Fibroblast of skin of right biceps (primary cell): Measurements from ENCODE around the gene SVIL.
A peak's percentile ranks its signal among the peaks of the same experiment; 100 is the strongest.
"Not testable (repeated sequence)": the region's sequence is repeated elsewhere in the genome, so short reads cannot be mapped to it uniquely, and the experiment has no call there.

Source experiments
- DNase-seq: peaks from one replicate; pipeline ENCODE4 v3.0.0-alpha.2; 2013

The SVIL gene

DNA sequence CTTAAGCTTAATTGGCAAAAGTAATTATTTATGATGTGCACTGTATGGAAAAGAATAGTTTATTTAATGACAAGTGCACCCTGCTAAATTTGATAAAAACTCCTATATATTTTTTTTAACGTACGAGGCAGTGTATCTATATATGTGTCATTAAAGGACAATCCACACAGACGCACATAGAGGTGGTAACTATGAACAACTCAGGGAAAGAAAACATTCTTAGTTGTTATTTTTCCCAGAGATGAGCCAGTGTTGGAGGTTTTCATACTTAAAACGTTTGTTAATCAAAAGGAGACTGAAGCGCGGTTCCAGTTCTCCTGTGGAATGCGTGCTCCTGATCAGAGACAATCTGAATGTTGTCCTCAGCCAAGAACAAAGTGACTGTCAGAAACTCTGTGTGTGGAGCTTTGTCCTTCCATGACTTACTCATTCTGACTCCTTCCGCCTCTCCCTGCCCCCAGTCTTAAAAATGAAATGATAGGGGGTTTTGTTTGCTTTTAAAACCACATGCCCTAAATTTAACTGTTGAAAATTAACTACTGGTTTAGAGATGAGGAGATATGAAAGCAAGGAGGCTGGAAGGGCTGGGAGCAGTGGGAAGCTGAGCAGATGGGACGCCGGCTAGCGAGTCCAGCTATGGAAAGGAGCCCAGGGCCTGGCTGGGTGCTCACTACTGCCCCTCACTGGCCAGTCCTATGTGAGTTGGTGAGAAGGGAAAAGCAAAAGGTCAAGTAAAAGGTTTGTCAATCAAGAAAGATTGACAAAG is 99.6 kb downstream of the SVIL start:
- DNase-seq = peak; percentile 94

DNA sequence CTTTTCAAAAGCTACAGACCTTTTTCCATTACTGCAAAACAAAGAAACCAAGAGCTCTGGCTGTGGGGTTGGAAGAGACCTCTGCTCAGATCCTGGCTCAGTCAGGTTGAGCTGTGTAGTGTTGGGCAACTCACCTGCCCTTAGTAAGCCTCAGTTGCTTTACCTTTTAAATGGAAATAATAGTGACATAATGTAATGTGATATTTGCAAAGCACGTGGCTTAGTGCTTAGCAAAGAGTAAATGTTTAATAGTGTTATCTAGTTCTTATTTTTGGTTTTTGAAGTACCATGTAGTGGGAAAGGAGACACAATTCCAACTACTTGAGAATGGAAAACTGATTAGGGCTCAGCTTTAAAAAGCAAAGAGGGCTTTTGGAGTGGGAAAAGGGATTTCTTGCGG is 100.2 kb downstream of the SVIL start:
- DNase-seq = no peak

DNA sequence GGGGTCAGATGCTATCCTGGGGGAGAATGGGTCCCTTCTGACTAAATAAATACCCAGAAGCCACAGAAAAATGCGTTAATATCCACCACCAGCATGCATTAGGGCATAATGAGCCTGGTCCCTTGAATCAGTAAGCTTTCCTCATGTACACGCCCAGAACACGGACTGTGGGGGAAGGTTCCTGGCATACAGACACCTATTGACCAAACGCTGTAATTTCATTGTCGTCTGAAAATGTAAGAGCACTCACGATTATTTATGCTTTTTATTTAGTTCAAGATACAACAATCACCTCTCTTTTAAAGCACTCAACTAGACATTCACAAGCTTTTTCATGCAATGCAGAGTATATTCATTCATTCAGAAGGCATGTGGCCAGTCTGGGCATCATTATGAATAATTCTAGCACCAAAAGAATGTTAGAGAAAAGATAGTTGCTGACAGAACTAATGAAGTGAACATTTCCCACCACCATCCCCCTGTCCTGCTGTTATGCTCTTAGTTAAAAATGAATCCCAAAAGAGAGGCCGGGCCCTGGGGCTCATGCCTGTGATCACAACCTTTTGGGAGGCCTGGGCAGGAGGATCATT is 101.0 kb downstream of the SVIL start:
- DNase-seq = peak; percentile 40

DNA sequence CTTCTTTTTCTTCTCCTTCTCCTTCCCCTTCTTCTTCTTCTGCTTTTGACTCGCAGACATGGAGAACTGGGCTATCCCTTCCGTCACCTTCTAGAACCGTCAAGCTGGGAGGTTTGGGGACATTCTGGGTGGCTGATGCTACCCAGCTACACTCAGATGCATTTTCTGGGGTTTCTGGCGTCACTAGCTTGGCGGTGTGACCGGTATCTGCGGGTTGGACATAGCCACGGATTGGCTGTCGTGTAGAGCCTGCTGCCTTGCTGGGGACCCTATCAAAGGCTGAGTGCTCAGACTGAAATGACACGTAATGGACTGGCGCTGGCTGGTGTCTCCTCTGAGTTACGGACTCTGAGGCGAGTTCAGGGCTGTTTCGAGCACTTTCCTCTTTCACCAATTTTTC is 101.7 kb downstream of the SVIL start:
- no peak for DNase-seq

DNA sequence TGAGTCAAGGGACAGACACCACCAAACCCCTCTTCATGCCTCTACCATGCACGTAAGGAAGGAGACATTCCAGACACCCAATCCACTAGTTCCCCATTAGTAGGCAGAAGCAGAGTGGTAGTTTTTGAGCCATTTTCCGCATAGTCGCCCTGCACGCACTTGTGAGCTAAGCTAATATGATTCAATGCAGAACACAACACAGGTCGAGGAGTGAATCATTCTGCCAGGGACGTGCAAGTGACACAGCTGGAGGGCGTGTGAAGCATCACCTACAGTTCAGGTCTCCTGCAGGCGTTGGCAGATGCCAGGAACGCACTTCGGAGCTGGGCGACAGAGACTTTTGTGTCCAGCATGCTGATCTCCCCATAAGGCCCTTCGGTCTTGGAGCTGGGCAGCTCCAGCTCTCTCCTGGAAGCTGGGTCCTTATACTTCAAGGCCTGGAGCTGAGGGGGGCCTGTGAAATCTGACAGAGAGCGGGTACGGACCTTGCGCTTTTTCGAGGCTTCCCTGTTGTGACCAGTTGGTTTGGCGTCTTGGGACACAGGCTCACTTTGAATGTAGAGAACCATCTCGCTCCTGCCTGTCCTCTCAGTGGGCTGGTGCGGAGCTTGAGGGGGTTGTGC is 102.4 kb downstream of the SVIL start:
- DNase-seq = no peak

DNA sequence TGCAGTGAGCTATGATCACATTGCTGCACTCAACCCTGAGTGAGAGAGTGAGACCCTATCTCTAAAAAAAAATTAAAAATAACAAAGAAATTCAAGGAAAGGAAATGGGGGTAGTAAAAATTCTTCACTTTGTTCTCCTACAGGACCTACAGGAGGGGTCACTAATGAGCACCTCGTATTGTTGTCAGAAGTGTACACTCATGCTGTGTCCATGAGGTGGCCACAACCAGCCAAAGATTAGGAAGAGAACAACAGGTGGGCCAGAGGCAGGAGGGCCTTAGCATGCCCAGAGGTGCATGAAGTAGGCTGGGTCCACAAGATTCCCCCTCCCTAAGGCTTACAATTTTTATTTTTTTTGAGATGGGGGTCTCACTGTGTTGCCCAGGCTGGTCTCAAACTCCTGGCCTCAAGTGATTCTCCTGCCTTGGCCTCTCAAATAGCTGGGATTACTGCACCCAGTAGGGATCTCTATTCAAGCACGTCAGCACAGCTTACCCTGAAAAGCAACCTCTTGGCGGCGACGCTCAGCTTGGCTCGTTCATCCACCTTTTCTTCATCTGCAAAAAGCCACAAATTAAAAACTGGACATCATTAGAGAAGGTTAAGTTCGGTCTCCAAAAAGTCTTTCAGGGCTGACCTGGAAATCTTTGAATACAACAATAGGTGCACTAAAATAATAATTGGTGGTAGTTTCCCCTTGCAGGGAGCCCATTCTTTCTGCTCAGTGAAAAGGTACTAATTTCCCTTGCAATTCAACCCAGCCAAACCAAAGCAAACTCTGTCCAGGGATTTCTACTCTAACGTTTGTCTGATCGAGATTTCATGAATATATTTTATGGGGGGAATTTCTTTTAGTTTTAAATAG is 104.4 kb downstream of the SVIL start:
- DNase-seq = no peak

DNA sequence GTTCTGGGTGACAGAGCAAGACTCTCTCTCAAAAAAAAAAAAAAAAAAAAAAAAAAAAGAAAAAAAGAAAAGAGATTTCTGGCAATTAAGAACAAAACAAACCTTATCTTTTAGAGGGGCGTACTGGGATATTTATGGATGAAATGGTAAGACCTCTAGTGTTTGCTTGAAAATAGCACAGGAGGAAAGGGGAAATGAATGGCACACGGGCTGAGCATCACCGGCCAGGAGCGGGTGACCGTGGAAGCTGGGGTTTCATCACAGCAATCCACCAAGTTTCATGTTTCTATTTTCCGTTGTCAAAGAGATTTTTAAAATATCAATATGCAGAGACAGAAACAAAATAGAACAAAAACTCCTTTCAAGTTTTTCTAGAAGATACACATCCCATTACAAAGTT is 105.6 kb downstream of the SVIL start:
- no peak for DNase-seq

DNA sequence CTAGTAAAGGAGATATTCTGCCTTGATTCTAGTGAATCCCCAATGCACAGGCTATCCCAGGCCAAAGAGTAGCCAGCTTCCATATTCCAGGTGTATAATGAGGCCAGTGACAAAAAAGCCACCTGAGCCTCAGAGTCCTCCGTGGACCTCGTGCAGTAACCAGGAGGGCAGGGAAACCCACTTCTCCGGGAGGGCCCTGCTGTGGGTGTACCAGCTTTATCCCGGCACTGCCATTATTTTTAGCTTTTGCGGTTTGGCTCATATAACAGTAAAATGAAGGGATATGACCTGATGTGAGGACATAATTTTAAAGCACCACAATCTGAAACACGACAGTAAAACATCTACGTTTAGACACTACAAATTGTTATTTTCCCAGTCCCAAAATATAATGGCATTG is 109.0 kb downstream of the SVIL start:
- no peak for DNase-seq

DNA sequence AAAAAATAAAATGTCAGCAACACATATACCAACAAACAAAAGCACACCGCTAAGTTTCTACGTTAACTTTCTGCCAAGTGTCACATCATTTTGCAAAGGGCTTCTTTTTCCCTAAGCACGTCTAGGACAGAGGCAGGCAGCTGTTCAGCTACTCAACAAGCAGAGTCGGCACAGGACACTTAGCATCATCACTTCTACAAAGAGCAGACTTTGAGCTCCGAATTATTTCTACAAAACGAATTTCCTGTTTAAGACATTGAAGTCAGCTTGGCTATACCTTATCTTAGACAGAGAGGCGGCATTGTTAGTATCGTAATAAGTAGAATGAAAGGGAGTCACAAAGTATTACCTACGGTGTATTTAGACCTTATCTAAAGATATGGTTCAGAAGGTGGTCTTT is 110.1 kb downstream of the SVIL start:
- no peak for DNase-seq

DNA sequence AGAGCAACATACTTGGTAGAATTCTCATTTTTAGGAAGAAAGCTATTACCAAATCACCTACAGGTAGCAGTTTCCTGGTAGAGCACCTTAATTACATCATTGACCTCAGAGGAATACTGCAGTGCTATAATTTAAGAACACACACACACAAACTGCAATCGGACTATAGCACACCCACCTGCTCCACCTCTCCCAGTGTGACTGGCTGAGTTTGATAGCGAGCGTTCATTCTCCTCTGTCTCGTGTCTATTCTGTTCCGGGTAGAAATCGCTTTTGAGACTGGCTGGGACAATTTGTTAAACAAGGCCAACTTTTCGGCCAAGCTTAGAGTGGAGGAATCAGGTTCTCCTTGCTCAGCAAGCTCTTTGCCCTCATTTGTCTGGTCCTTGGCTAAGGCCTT is 110.5 kb downstream of the SVIL start:
- no peak for DNase-seq

DNA sequence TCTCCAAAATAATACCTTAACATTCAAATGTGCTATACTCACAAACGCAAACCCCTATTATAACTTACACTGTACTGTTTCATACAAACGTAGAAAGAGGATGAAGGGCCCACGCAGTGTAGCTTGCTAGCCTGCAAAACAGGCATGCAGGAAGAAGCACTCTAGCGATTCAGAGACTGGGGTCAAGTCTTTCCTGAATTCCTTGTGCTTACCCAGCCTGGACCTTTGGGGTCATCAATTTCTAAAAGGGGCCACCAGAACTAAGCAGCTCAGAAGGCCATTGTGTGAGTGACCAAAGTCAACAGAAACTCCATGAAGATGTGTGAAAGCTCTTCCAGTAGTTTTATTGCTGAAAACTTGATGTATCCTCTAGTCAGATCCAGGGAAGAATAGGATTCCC is 111.9 kb downstream of the SVIL start:
- DNase-seq = no peak

DNA sequence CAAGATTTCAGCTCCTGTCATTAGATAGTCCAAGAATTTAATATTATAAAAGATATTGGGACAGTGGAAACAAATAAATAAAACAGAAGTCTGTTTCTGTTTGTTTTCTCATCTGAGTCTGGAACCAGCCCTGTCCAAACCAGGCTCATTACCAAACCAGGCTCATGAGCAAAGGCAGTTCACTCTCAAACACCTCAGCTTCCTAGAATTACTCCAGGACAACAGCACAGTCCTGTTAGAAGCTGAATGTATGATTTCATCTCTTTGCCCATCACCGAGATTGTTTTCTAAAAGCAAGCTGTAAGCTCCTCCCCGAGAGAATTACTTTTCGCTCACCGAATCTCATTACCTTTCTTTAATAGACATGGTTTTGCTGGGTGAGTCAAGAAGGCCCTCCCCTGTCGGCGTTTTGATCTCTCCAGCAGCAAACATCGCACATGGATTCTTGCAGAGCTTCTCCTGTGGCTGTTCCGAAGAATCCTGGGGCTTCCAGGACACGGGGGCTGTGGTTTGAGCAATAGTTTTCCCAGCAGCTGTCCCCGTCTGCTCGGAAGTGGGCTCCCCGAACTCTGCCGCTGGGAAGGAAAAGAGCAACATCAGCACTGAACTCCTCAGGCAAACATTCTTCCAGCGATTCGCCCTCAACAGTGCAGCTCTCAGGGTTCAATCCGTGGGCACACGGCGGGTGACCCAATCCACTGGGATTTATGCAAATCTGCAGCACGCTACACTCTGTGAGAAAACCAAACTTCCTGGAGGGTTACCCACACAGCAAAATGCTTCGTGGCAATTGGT is 112.5 kb downstream of the SVIL start:
- DNase-seq = no peak

DNA sequence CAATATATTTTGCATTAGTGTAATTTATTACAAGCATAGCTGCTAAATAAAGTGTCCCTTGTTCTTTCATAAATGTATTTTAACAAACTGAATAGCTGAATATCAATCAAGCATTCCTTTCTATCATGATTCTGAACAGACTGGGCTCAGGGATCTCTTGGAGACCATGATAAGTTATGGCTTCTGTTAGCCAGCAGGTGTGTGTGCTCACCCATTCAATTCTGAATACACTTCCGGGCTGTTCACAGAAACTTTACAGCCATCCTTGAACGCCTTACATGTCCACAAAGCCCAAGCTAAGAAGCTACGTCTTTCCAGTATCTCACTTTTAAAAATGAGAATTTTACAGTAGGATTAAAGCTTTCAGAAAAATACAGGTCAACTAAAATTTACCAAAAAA is 115.1 kb downstream of the SVIL start:
- no peak for DNase-seq

DNA sequence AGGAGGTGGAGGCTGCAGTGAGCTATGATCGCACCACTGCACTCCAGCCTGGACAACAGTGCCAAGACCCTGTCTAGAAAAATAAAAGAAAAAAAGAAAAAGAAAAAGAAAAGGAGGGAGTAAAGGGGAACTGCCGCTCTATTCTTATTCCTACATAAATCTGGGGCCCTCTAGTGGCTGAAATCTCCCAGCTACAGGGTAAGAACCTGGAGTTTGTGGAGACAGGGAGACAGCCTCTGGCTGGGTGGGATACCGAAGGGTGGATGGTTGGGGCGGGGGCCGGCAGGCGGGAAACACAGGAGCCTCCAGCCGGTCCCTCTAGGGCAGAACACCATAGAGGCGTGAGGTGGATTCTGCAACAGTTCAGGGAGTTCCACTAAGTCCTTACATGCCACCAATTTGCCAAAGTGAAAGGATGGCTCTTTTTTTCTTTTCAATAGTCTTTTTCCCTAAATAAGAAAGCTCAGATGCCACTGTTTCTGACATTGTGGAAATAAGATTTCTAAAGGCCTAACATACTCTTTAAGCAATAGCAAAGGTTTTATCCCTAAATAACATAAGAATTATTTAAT is 117.3 kb downstream of the SVIL start:
- DNase-seq = peak; percentile 43

DNA sequence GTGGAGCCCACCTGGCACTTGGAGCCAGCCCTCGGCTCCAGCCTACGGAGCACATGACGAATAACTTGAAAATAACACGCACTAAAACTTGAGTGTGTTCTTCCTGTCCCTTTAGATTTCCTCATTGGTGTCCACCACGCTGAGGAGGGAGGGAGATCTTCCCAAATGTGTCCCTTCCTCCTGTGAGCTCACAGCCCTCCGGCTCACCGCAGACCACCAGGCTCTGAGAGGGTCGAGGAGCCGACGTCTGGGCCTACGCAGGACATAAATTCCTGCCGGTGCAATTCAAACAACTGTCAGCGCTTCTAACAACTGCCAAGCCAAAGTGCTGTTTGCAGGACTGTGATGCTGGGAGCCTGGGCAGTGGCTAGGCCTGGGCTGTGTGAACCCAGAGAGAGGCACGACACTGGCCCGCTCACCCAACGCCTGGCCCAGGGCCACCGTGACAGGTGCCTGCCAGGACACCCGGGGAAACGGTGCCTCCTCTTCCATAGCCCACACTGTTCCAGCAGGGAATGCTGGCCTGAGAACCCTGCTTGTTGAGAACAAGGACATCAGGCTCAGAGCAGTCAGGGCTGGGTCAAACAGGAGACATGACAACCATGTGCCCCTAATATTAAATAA is 118.3 kb downstream of the SVIL start:
- DNase-seq = not testable (repeated sequence)

DNA sequence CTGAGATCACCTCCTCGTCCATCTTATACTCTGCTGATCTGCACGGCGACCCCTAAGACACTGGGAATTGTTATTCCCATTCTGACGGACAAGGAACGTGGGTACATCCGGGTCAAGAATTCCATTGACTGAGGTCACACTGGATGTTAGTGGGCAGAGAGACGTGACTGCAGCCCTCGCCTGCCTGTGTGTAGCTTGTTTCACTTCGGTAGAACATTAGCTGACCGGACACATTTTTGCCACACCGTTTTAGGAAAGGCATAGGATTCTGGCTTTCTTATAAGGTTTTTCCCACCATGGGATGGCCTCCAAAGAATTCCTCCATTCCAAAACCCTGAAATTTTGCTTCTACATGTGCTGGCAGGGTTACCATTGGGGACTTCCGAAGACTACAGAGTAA is 118.9 kb downstream of the SVIL start:
- DNase-seq = not testable (repeated sequence)

DNA sequence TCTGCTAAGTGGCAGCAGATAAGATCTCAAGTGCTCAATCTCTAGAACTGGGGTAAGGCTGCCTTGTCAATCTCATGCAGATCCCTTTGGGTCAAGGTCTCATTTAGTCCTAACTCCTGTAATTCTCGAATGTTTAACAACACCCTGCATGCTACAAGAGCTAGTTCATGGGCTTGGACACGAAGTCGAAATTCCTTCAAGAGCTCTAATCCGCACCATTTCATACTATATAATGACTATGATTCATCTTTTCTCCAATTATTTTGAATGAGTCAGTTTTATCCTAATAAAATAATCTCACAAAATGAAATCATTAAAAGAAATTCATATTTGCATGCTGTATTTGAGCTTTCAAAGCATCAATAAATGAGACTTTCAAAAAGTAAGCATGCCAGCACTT is 119.7 kb downstream of the SVIL start:
- not testable (repeated sequence) for DNase-seq

DNA sequence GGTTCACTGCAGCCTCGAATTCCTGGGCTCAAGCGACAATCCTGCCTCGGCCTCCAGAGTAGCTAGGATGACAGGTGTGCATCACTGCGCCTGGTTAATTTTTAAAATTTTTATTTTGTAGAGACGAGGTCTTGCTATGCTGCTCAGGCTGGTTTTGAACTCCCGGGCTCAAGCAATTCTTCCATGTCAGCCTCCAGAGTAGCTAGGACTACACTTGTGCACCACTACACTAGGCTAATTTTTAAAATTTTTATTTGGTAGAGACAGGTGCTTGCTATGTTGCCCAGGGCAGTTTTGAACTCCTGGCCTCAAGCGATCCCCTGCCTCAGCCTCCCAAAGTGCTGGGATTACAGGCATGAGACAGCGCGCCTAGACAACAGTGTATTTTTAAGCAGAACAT is 120.5 kb downstream of the SVIL start:
- DNase-seq = no peak

DNA sequence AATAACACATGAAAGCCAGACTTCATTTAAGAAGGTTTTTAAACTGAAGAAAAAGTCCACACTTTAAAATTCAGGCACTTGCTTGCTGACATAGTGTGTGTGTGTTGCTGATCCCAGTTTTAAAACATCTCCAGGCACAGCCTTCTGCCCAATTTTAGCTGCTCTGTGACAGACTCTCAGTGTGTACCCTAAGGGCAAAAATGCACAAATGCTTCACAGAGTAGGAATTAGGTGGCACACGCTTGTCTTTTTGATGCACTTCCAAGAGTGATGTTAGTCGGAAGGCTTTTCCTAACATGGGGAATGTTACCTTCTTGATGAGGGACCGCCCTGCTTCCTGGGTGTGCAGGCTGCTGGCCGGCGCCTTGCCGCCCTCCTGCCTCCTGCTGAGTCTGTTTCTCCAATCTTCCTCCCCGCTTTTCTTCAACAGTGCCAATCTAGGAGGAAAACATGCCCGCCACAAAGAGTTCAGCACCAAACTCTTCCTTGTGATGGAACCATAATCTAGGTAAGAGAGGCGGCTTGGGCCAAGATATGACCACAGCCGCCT is 122.3 kb downstream of the SVIL start:
- no peak for DNase-seq

DNA sequence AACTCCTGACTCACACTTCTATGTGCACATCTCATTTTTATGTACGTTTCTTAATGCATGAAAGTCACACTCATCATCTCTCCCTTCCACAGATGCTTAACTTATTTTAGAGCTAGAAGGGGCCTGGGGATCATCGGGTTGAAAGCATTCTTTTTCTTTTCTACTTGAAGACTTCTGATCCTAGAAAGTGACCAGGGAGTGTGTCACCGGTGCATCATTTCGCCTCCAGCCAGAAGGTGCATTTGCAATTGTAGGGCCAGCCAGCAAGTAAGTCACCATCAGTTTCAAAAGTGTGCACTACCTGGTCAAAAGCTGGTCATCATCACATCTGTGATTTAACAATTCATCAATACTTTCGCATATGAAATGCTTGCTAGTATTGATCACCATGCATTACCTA is 123.0 kb downstream of the SVIL start:
- not testable (repeated sequence) for DNase-seq

DNA sequence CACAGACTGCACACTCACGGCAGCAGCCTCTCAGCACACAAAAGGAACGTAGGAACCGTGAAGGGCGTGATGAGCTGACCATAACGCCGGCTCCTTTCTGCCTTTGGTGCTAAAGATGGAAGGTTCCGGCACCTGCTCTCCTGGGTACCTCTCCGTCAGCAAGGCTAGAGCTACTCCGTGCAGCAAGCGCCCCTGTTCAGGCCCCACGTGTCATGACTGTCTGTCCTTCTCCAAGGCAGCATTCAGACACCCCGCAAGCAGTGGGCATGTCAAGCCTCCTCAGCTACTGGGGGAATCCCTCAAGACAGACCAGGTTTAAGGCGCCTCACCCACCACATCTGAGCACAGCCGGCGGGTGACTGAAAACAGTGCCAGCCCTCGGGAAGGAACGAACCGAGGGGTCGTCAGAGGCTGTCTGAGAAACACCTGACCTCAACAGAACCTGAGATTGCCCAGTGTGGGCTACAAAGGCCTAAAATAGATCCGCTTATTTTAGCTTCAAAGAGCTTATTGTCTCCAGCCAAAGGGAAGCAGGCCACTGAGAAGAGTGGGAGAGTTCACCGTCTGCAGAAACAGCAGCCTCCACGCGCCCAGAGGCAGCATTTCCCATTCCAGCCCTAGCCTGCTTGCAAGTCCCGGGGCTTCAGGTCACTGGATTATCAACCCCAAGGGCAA is 124.2 kb downstream of the SVIL start:
- DNase-seq = not testable (repeated sequence)
